Stimulated activated CD8-positive, alpha-beta memory T cell treated with anti-CD3 and anti-CD28 coated beads, Interleukin-12 subunit alpha, Interleukin-12 subunit beta, amount 100 ng/mL, for 4 hours (primary cell): Measurements from ENCODE around the gene CHCHD6.
A peak's percentile ranks its signal among the peaks of the same experiment; 100 is the strongest.

Source experiments
- DNase-seq: peaks from one replicate; pipeline ENCODE4 v3.0.0-alpha.2; 2020; ENCODE audit warnings: low read depth

Gene CHCHD6

GRCh38 chr3:126668450-126669401, 35.3 kb upstream of the CHCHD6 start:
- no peak for DNase-seq

- no peak for DNase-seq
Observed at GRCh38 chr3:126671521-126671920, 32.5 kb upstream of the CHCHD6 start.

GRCh38 chr3:126672340-126672739, 31.7 kb upstream of the CHCHD6 start:
- no peak for DNase-seq

GRCh38 chr3:126672741-126673140, 31.3 kb upstream of the CHCHD6 start:
- DNase-seq, result no peak

- no peak for DNase-seq
Observed at GRCh38 chr3:126676919-126677705, 26.9 kb upstream of the CHCHD6 start.

GRCh38 chr3:126677862-126678503, 26.1 kb upstream of the CHCHD6 start:
- DNase-seq, result no peak

- no peak for DNase-seq
Observed at GRCh38 chr3:126678693-126679317, 25.2 kb upstream of the CHCHD6 start.

GRCh38 chr3:126679318-126679751, 24.7 kb upstream of the CHCHD6 start:
- DNase-seq, result peak; percentile 58

GRCh38 chr3:126679831-126680666, 24.0 kb upstream of the CHCHD6 start:
- no peak for DNase-seq

GRCh38 chr3:126680667-126681055, 23.4 kb upstream of the CHCHD6 start:
- DNase-seq, result no peak

GRCh38 chr3:126682009-126682408, 22.0 kb upstream of the CHCHD6 start:
- DNase-seq, result no peak

GRCh38 chr3:126683069-126683468, 21.0 kb upstream of the CHCHD6 start:
- no peak for DNase-seq

- no peak for DNase-seq
Observed at GRCh38 chr3:126684218-126684751, 19.8 kb upstream of the CHCHD6 start.

GRCh38 chr3:126685021-126685420, 19.0 kb upstream of the CHCHD6 start:
- no peak for DNase-seq

- DNase-seq, result no peak
Observed at GRCh38 chr3:126685493-126685892, 18.5 kb upstream of the CHCHD6 start.

GRCh38 chr3:126691765-126692164, 12.3 kb upstream of the CHCHD6 start:
- no peak for DNase-seq

- DNase-seq, result no peak
Observed at GRCh38 chr3:126692858-126693257, 11.2 kb upstream of the CHCHD6 start.

GRCh38 chr3:126693921-126694320, 10.1 kb upstream of the CHCHD6 start:
- DNase-seq, result no peak

- DNase-seq, result no peak
Observed at GRCh38 chr3:126696701-126697267, 7.3 kb upstream of the CHCHD6 start.

GRCh38 chr3:126699011-126699410, 5.0 kb upstream of the CHCHD6 start:
- no peak for DNase-seq
